ENCODE measurements around the gene FAM3D.

The FAM3D gene

GRCh38 chr3:58626841-58627569 lies 39.6 kb downstream of the FAM3D start:
- DNase-seq (ENCODE audit: low read depth), result no peak

- no peak for DNase-seq (ENCODE audit: low read depth)
These were observed 41.3 kb downstream of the FAM3D start for GRCh38 chr3:58625196-58625824.

GRCh38 chr3:58624550-58624949 lies 42.0 kb downstream of the FAM3D start:
- DNase-seq (ENCODE audit: low read depth), result no peak

- DNase-seq (ENCODE audit: low read depth), result peak; percentile 64
These were observed 42.6 kb downstream of the FAM3D start for GRCh38 chr3:58623961-58624360.

- DNase-seq (ENCODE audit: low read depth), result no peak
These were observed 43.1 kb downstream of the FAM3D start for GRCh38 chr3:58623478-58623877.

GRCh38 chr3:58622892-58623291 lies 43.7 kb downstream of the FAM3D start:
- no peak for DNase-seq (ENCODE audit: low read depth)

GRCh38 chr3:58622436-58622835 lies 44.1 kb downstream of the FAM3D start:
- no peak for DNase-seq (ENCODE audit: low read depth)

GRCh38 chr3:58621086-58621830 lies 45.3 kb downstream of the FAM3D start:
- DNase-seq (ENCODE audit: low read depth), result no peak

- DNase-seq (ENCODE audit: low read depth), result no peak
These were observed 46.2 kb downstream of the FAM3D start for GRCh38 chr3:58620421-58620820.

- peak; percentile 87 for DNase-seq (ENCODE audit: low read depth)
These were observed 49.2 kb downstream of the FAM3D start for GRCh38 chr3:58617338-58617761.

- no peak for DNase-seq (ENCODE audit: low read depth)
These were observed 53.1 kb downstream of the FAM3D start for GRCh38 chr3:58613236-58614132.

GRCh38 chr3:58612830-58613229 lies 53.7 kb downstream of the FAM3D start:
- DNase-seq (ENCODE audit: low read depth), result no peak

GRCh38 chr3:58609990-58610389 lies 56.6 kb downstream of the FAM3D start:
- DNase-seq (ENCODE audit: low read depth), result no peak

GRCh38 chr3:58608648-58609047 lies 57.9 kb downstream of the FAM3D start:
- no peak for DNase-seq (ENCODE audit: low read depth)

GRCh38 chr3:58607816-58608215 lies 58.8 kb downstream of the FAM3D start:
- no peak for DNase-seq (ENCODE audit: low read depth)

- DNase-seq (ENCODE audit: low read depth), result no peak
These were observed 59.9 kb downstream of the FAM3D start for GRCh38 chr3:58606693-58607092.

- no peak for DNase-seq (ENCODE audit: low read depth)
These were observed 62.5 kb downstream of the FAM3D start for GRCh38 chr3:58604031-58604430.

GRCh38 chr3:58603606-58604005 lies 63.0 kb downstream of the FAM3D start:
- DNase-seq (ENCODE audit: low read depth), result no peak

GRCh38 chr3:58597770-58598310 lies 68.7 kb downstream of the FAM3D start:
- no peak for DNase-seq (ENCODE audit: low read depth)

- DNase-seq (ENCODE audit: low read depth), result no peak
These were observed 69.6 kb downstream of the FAM3D start for GRCh38 chr3:58596834-58597518.

GRCh38 chr3:58594117-58594516 lies 72.5 kb downstream of the FAM3D start:
- DNase-seq (ENCODE audit: low read depth), result no peak
